Measurements from ENCODE around the gene ATP2B2.
"Not testable (repeated sequence)": the region's sequence is repeated elsewhere in the genome, so short reads cannot be mapped to it uniquely, and the experiment has no call there.

The ATP2B2 gene

GRCh38 chr3:10382892-10383849 lies 122.2 kb downstream of the ATP2B2 start:
- no peak for DNase-seq (ENCODE audit: low read depth in 2 of 2)

DNA sequence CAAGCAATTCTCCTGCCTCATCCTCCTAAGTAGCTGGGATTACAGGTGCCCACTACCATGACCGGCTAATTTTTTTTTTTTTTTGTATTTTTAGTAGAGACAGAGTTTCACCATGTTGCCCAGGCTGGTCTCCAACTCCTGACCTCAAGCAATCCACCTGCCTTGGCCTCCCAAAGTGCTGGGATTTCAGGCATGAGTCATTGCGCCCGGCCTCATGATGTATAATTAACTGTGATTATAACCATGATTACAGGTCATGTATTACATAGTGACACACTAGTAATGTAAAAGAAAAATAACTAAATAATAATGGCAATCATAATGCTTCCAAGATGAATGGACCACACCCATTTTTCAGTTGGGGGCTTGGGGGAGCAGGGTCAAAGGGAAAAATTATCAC lies 122.9 kb downstream of the ATP2B2 start:
- not testable (repeated sequence) for DNase-seq (ENCODE audit: low read depth in 2 of 2)

DNA sequence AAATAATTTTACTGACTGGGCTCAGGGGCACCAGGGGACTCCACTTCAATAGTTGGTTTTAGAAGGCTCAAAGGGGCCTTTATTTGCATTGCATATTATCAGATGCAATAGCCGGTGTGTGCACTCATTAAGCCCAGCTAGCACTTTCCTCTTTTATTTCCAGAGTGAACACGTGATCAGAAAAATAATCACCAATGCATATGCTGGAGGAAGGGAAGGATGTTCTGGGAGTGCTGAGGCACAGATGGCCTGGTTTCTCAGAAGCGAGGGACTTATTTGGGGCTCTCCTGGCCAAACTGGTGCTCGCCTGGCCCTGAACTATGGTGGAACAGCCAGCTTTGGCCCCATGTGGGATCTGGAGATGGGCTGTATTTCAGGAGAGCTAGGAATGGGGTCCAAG lies 124.0 kb downstream of the ATP2B2 start:
- DNase-seq (ENCODE audit: low read depth in 2 of 2), result no peak

- DNase-seq (ENCODE audit: low read depth in 2 of 2), result no peak
Measured at GRCh38 chr3:10380906-10381305, 124.5 kb downstream of the ATP2B2 start.

GRCh38 chr3:10379961-10380360 lies 125.4 kb downstream of the ATP2B2 start:
- DNase-seq (ENCODE audit: low read depth in 2 of 2), result no peak

DNA sequence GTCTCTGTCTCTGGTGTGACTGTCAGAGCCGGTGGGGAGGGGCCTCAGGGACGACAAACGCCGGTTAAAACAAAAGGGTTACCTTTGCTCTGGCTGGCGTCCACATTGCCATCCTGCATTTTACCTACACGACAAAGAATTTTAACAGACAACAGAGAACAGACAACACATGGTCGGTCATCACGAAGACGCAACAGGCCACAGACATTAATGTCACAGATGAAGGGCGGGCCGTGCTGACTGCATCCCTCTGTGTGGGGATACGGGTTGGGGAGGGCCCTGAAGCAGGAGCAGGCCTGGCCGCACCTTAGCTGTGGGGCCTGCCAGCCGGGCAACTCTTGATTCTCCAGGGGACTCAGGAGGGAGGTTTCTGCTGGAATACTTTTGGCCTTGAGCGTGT lies 126.2 kb downstream of the ATP2B2 start:
- DNase-seq (ENCODE audit: low read depth in 2 of 2), result no peak

DNA sequence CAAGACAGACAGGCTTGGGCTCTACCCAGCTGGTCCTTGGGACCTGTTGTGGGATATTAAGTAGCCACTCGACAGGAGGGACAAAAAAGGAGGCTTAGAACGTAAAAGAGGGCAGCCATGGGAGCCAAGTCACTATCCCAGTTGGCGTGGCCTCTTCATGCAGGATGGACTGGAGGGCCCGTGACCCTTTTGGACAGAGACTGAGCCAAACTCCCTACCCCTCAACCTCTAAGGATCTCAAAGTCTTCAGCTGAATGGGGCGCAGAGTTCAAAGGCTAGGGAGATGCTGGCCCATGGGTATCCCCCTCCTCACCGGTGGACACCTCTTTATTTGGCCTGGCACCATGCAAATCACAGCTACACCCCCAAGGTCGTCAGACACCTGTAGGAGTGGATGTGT lies 126.6 kb downstream of the ATP2B2 start:
- no peak for DNase-seq (ENCODE audit: low read depth in 2 of 2)

DNA sequence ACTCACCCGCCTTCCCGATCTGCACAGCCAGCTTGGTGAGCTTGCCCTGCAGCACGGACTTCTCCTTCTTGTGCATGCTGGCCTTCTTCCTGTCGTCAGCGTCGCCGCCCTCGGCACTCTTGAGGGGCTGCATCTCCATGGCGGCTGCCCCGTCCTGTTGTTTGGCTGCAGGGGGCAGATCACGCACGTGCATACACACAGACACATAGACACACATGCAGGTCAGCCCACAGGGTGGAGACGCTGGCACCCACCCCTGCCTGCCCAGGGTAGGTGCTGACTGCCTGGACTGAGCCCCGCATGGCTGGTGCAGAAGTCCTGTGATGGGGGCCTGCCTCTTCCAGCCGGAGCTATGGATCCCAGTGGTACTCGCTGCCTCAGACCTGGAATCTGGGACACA lies 127.1 kb downstream of the ATP2B2 start:
- DNase-seq (ENCODE audit: low read depth in 2 of 2), result no peak

DNA sequence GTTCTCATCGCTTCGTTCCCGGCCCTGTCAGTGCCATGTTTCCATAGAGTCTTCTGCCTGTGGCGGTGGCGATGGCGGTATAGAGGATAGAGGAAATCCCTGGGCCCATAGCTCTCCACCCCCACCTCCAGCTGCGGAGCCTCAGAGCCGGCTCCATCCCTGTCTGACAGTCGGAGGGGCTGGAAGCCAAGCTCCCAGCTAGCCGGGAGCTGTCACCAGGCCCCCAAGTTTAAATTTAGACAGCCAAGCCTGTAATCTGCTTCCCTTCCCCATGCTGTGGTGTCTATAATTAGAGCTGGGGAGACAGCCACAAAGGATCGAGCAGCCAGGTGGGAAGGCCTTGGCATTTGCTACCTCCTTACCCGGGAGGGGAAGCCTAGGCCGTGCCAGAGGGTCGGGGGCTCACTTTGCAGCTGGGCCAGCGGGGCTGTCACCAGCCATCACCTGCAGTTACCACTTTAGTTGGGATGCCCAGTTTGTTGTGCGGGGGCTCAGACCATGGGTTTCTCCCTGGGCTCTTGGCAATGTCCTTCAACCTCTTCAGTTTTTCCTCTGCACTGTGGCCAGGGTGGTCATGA lies 128.1 kb downstream of the ATP2B2 start:
- DNase-seq (ENCODE audit: low read depth in 2 of 2), result no peak

DNA sequence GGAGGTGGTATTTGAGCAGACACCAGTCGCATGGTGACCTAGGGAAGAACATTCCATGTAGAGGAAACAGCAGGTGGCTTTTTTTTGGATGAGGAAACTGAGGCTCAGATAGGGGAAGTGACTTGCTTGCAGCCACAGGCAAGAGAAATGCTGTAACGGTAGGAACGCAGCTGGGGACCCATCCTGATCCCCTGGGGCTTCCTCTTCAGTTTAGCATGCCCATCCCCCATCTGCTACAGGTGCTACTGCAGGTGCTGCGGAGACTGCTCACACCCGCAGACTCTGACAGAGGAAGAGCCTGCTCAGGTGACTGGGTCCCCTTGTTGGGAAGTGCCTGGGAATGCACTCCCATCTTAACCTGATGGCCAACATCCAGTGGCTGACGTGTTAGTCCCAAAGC lies 129.0 kb downstream of the ATP2B2 start:
- no peak for DNase-seq (ENCODE audit: low read depth in 2 of 2)

DNA sequence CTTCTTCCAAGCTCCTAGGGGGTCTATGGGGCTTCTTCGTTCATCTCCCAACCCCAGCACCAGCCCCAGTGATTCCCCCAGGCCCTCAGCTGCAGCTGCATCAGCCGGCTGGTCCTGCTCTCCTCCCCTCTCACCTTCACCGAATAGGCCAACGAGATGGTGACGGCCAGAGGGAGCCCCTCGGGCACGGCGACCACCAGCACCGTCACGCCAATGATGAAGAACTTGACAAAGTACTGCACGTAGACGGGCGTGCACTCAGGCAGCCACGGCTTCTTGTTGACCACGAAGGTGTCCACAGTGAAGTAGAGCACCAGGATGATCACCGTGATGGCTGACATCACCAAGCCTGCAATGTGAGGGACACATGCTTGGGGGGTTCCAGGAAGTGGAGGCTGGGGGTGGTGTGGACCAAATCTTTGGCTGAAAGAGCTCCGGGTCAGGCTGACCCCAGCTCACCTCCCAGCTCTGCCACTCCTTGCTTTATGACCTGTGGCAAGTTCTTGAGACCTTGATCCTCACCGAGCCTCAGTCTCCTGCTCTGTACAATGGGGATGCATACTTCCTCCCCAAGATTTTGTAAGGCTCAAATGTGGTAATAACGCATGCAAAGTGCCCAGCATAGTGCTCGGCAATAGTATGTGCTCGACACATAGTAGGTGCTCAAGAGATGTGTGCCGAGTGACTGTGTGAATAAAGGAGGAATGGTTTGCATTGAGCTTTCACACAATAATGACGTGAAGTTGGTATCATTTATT lies 129.9 kb downstream of the ATP2B2 start:
- no peak for DNase-seq (ENCODE audit: low read depth in 2 of 2)

- DNase-seq (ENCODE audit: low read depth in 2 of 2), result no peak
Measured at GRCh38 chr3:10374311-10374710, 131.1 kb downstream of the ATP2B2 start.

- no peak for DNase-seq (ENCODE audit: low read depth in 2 of 2)
Measured at GRCh38 chr3:10373686-10374261, 131.6 kb downstream of the ATP2B2 start.

DNA sequence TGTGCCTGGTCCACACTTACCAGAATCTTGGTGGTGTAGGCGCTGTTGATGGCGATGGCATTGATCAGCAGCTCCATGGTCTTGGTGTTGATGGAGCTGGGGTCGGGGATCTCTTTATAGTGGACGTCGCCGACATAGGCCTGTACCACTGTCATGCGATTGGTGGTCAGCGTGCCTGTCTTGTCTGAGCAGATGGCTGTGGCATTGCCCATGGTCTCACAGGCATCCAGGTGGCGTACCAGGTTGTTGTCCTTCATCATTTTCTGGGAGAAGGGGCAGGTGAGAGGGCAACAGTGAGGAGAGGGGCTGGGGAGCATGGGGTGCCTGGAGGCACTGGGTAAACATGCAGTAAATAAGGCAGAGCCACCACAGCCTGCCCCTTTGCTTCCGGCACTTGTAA lies 133.6 kb downstream of the ATP2B2 start:
- no peak for DNase-seq (ENCODE audit: low read depth in 2 of 2)

GRCh38 chr3:10371167-10371566 lies 134.2 kb downstream of the ATP2B2 start:
- no peak for DNase-seq (ENCODE audit: low read depth in 2 of 2)

DNA sequence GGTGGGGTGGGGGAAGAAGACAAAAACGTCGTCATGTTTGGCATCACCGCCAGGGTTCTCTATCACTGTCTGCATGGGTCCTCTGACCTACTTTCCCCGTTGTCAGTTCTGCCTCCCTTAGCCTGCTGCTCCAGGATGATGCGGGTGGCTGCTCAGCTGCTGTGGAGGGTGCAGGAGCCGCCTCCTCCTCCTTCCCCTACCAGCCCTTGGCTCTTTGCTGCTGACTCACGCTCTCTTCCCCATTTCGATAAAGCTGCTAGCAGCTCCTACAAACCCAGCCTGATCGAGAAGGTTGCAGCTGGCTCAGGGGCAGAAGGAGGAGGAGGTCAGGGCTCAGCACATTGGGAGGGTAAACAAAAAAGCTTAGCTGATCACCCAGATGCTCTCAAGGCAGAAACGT lies 135.0 kb downstream of the ATP2B2 start:
- DNase-seq (ENCODE audit: low read depth in 2 of 2), result peak in 1 of 2 donors; percentile 7

GRCh38 chr3:10368512-10368911 lies 136.9 kb downstream of the ATP2B2 start:
- DNase-seq (ENCODE audit: low read depth in 2 of 2), result no peak

DNA sequence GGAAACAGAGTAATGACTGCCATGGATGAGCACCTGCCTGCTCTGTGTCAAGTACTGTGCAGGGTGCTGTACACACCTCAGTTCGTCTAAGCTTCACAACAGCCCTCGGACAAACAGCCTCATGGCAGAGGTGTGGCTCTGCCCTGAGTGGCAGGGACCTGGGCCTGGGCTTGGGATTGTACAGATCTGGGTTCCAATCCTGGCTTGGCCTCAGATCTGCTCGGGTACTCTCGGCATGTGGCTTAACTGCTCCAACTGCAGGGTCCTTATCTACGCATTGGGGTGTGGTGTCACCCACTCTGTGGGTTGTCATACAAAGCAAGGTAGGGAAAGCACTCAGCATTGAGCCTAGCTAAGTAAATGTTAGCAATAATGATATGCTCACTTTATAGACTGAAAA lies 137.9 kb downstream of the ATP2B2 start:
- DNase-seq (ENCODE audit: low read depth in 2 of 2), result no peak

- DNase-seq (ENCODE audit: low read depth in 2 of 2), result peak; percentile 34 to 47
Measured at GRCh38 chr3:10366651-10367101, 138.7 kb downstream of the ATP2B2 start.

- DNase-seq (ENCODE audit: low read depth in 2 of 2), result no peak
Measured at GRCh38 chr3:10365791-10366190, 139.6 kb downstream of the ATP2B2 start.

DNA sequence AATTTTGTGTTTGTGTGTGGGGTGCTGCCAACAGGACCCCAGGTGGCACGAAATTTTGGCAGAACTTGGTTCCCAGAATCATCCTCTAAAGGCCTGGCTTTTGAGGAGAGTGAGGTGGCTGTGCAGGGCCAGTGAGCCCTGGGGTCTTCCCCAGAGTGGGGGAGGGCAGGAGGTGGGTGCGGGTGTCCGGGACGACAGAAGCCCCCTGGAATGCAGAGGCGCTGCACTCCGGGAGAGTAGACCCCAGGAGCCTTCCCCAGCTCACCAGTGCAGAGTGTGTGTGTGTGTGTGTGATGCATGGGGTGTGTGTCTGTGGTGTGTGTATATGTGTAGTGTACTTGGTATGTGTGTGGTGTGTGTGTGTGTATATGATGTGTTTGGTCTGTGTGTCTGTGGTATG lies 140.1 kb downstream of the ATP2B2 start:
- no peak for DNase-seq (ENCODE audit: low read depth in 2 of 2)

DNA sequence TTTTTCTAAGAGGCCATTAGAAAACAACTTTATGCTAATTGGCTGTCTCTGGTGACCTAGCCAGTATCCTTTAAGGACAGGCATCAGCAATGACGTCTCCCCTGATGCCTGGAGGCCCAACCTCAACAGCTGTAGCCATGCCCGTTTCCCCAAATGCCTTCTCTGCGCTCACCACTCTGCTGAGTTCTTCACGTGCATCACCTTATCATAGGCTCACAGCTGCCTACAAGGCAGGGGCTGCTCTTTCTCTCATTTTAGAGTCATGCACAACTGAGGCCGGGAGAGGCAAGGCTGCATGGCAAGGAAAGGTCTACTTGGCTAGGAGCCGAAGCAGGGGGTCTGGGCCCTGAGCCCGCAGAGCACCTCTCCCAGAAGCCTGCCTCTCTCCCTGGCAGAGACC lies 140.6 kb downstream of the ATP2B2 start:
- no peak for DNase-seq (ENCODE audit: low read depth in 2 of 2)

Measured in stimulated activated CD4-positive, alpha-beta T cell treated with anti-CD3 and anti-CD28 coated beads, Interleukin-15, amount 100 ng/mL, for 48 hours (primary cell).